Duodenal mucosa (tissue), 2 donors: Measurements from ENCODE around the gene TNIP1.

Experiments
- H3K27ac ChIP-seq: one replicate; pipeline ENCODE4 v1.7.0; 2013; ENCODE audit warnings: low read depth, low read length
- H3K27me3 ChIP-seq, 2 donors: one replicate each; pipeline ENCODE4 v1.7.0; 2013; ENCODE audit warnings: low read length in 2 of 2, control low read depth in 1 of 2; ENCODE audit not compliant: insufficient read depth in 2 of 2, control insufficient read depth in 1 of 2
- H3K36me3 ChIP-seq, 2 donors: one replicate each; pipeline ENCODE4 v1.7.0; 2013; ENCODE audit warnings: low read length in 2 of 2, control low read depth in 1 of 2; ENCODE audit not compliant: insufficient read depth in 2 of 2, control insufficient read depth in 1 of 2
- H3K4me1 ChIP-seq, 2 donors: one replicate each; pipeline ENCODE4 v1.7.0; 2013; ENCODE audit warnings: low read length in 2 of 2, control low read depth in 1 of 2; ENCODE audit not compliant: insufficient read depth in 2 of 2, control insufficient read depth in 1 of 2
- H3K4me3 ChIP-seq, 2 donors: one replicate each; pipeline ENCODE4 v1.7.0; 2013; ENCODE audit warnings: low read length in 2 of 2, low read depth in 1 of 2
- H3K9ac ChIP-seq, 2 donors: one replicate each; pipeline ENCODE4 v1.7.0; 2013; ENCODE audit warnings: low read length in 2 of 2, low read depth in 1 of 2
- H3K9me3 ChIP-seq, 2 donors: one replicate each; pipeline ENCODE4 v1.7.0; 2013; ENCODE audit warnings: low read length in 2 of 2, control low read depth in 1 of 2; ENCODE audit not compliant: control insufficient read depth in 1 of 2

TNIP1 gene

GRCh38 chr5:150993422-150993821 is 87.4 kb downstream of the TNIP1 start:
- H3K9ac ChIP-seq: no peak overlapping the region
- no peaks in the 10 kb centered on the region for H3K4me1 ChIP-seq
- H3K36me3 ChIP-seq: no peaks in the 10 kb centered on the region
- no peaks in the 10 kb centered on the region for H3K9me3 ChIP-seq
- H3K27ac ChIP-seq: no peak overlapping the region
- no peak overlapping the region for H3K4me3 ChIP-seq
- no peaks in the 10 kb centered on the region for H3K27me3 ChIP-seq

GRCh38 chr5:150992705-150993104 is 88.1 kb downstream of the TNIP1 start:
- H3K9ac ChIP-seq: no peak overlapping the region
- no peaks in the 10 kb centered on the region for H3K27me3 ChIP-seq
- H3K9me3 ChIP-seq: no peaks in the 10 kb centered on the region
- no peak overlapping the region for H3K27ac ChIP-seq
- H3K4me1 ChIP-seq: no peaks in the 10 kb centered on the region
- no peak overlapping the region for H3K4me3 ChIP-seq
- H3K36me3 ChIP-seq: no peaks in the 10 kb centered on the region

GRCh38 chr5:150989695-150990094 is 91.1 kb downstream of the TNIP1 start:
- H3K9me3 ChIP-seq: no peaks in the 10 kb centered on the region

GRCh38 chr5:150987746-150988145 is 93.1 kb downstream of the TNIP1 start:
- no peaks in the 10 kb centered on the region for H3K4me1 ChIP-seq
- H3K36me3 ChIP-seq: no peaks in the 10 kb centered on the region
- H3K27me3 ChIP-seq: no peaks in the 10 kb centered on the region
- no peak overlapping the region for H3K4me3 ChIP-seq
- H3K9ac ChIP-seq: no peak overlapping the region
- H3K27ac ChIP-seq: no peak overlapping the region
- no peaks in the 10 kb centered on the region for H3K9me3 ChIP-seq

More at GRCh38 chr5:150989695-150990094, 91.1 kb downstream of the TNIP1 start:
- Histone ChIP-seq H3K27ac (no peak overlapping the region), H3K27me3 (no peaks in the 10 kb centered on the region), H3K4me3 (no peak overlapping the region), H3K4me1 (no peaks in the 10 kb centered on the region), H3K9ac (no peak overlapping the region), H3K36me3 (no peaks in the 10 kb centered on the region)
